ENCODE results near the gene SUSD1. TPM values are rescaled to one million over a fixed set of nuclear protein-coding genes. Genes with fewer than 3 reads are reported as not detected.

SUSD1 gene
- total and polyA plus RNA-seq, 2 experiments from 2014 or later: 4.2 to 8.4 TPM

GRCh38 chr9:112054916-112055315 lies 120.2 kb downstream of the SUSD1 start:
- H3K4me2 ChIP-seq (ENCODE audit: unreplicated experiment): no peak overlapping the region
- no peak for TF ChIP-seq EZH2 (IDR thresholded peaks at IDR 0.05; ENCODE audit: insufficient read depth, poor library complexity, severe bottlenecking)
- TF ChIP-seq EZH2phosphoT487 (IDR thresholded peaks at IDR 0.05; ENCODE audit: insufficient read depth, low read depth): no peak
- no peaks in the 10 kb centered on the region for H3K79me2 ChIP-seq (ENCODE audit: insufficient read depth)
- no peak overlapping the region for H3K9ac ChIP-seq
- no peaks in the 10 kb centered on the region for H3K9me2 ChIP-seq (ENCODE audit: insufficient read depth)
- H3K4me3 ChIP-seq: no peak overlapping the region
- H3K36me3 ChIP-seq (ENCODE audit: low read depth): no peaks in the 10 kb centered on the region
- 94 to 95% methylated on average over 4 of the region's 4 CpGs for WGBS, 2 experiments (ENCODE audit: low coverage in 1 of 2, low lambda C conversion rate in 2 of 2, missing lambda C conversion rate in 2 of 2)
- H3K9me3 ChIP-seq (ENCODE audit: low read depth): no peaks in the 10 kb centered on the region
- in situ Hi-C loops (cut with MboI): no loop called here
- no peaks in the 10 kb centered on the region for H3K27me3 ChIP-seq (replicated peaks; ENCODE audit: insufficient read depth)
- peaks cover 38% of the 10 kb centered on the region for H3F3A ChIP-seq (ENCODE audit: insufficient read depth)
- no peak for DNase-seq
- H2AFZ ChIP-seq: no peak overlapping the region
- H3K27ac ChIP-seq: no peak overlapping the region
- H3K4me1 ChIP-seq (ENCODE audit: insufficient read depth): peaks cover 34% of the 10 kb centered on the region
- no peaks in the 10 kb centered on the region for H4K20me1 ChIP-seq (ENCODE audit: insufficient read depth)

DNA sequence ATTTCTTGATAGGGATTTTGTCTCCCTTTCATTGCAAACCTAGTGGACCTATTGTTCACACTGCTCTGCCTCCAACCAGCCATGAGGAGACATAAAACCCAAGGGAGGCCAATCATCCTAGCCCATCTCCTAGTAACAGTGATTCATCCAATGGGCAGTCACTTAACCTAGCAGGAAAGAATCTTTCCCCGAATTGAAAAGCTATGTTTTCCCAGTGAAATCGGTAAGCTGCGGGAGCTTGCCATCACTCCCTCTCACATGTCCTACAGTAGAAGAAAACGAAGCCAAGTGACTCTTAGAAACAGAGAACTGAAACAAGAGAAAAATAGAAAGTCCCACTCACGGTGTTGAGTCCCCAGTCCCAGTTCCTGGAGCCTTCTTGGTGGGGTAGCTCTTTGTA lies 123.3 kb downstream of the SUSD1 start:
- Histone ChIP-seq H3K4me3 (no peak overlapping the region), H3K36me3 (ENCODE audit: low read depth) (no peaks in the 10 kb centered on the region), H3K27ac (peak overlapping the region; percentile 87), H3K4me2 (ENCODE audit: unreplicated experiment) (peak overlapping the region; percentile 29), H3K9ac (peak overlapping the region; percentile 42; the same call in 1 of the 2 replicates), H2AFZ (0 out of 2 replicates have a peak overlapping the region, but pooled peaks have one; percentile 36), H3K9me2 (ENCODE audit: insufficient read depth) (no peaks in the 10 kb centered on the region), H3K79me2 (ENCODE audit: insufficient read depth) (no peaks in the 10 kb centered on the region), H3K4me1 (ENCODE audit: insufficient read depth) (peaks cover 52% of the 10 kb centered on the region), H3F3A (ENCODE audit: insufficient read depth) (peaks cover 48% of the 10 kb centered on the region), H3K9me3 (ENCODE audit: low read depth) (no peaks in the 10 kb centered on the region), H3K27me3 (replicated peaks; ENCODE audit: insufficient read depth) (no peaks in the 10 kb centered on the region), H4K20me1 (ENCODE audit: insufficient read depth) (no peaks in the 10 kb centered on the region)
- WGBS, 2 experiments (ENCODE audit: low coverage in 1 of 2, low lambda C conversion rate in 2 of 2, missing lambda C conversion rate in 2 of 2): 8 to 13% methylated on average over 5 of the region's 5 CpGs
- TF ChIP-seq EZH2phosphoT487 (IDR thresholded peaks at IDR 0.05; ENCODE audit: insufficient read depth, low read depth): no peak
- TF ChIP-seq EZH2 (IDR thresholded peaks at IDR 0.05; ENCODE audit: insufficient read depth, poor library complexity, severe bottlenecking): no peak
- in situ Hi-C loops (cut with MboI): no loop called here
- DNase-seq: peak; percentile 83

- Histone ChIP-seq H3K9me2 (ENCODE audit: insufficient read depth) (no peaks in the 10 kb centered on the region), H3K27ac (peak overlapping the region; percentile 87), H3K4me3 (no peak overlapping the region), H3K9ac (peak overlapping the region; percentile 63), H2AFZ (no peak overlapping the region), H3K4me1 (ENCODE audit: insufficient read depth) (peaks cover 62% of the 10 kb centered on the region), H3K27me3 (replicated peaks; ENCODE audit: insufficient read depth) (no peaks in the 10 kb centered on the region), H3K36me3 (ENCODE audit: low read depth) (no peaks in the 10 kb centered on the region), H4K20me1 (ENCODE audit: insufficient read depth) (no peaks in the 10 kb centered on the region), H3K79me2 (ENCODE audit: insufficient read depth) (no peaks in the 10 kb centered on the region), H3K9me3 (ENCODE audit: low read depth) (no peaks in the 10 kb centered on the region), H3K4me2 (ENCODE audit: unreplicated experiment) (peak overlapping the region; percentile 33), H3F3A (ENCODE audit: insufficient read depth) (peaks cover 56% of the 10 kb centered on the region)
- no peak for TF ChIP-seq EZH2phosphoT487 (IDR thresholded peaks at IDR 0.05; ENCODE audit: insufficient read depth, low read depth)
- TF ChIP-seq EZH2 (IDR thresholded peaks at IDR 0.05; ENCODE audit: insufficient read depth, poor library complexity, severe bottlenecking): no peak
- in situ Hi-C loops (cut with MboI): no loop called here
- 26 to 31% methylated on average over 7 of the region's 7 CpGs for WGBS, 2 experiments (ENCODE audit: low coverage in 1 of 2, low lambda C conversion rate in 2 of 2, missing lambda C conversion rate in 2 of 2)
- DNase-seq: peak; percentile 90
These were observed 124.3 kb downstream of the SUSD1 start for GRCh38 chr9:112050544-112051475.

DNA sequence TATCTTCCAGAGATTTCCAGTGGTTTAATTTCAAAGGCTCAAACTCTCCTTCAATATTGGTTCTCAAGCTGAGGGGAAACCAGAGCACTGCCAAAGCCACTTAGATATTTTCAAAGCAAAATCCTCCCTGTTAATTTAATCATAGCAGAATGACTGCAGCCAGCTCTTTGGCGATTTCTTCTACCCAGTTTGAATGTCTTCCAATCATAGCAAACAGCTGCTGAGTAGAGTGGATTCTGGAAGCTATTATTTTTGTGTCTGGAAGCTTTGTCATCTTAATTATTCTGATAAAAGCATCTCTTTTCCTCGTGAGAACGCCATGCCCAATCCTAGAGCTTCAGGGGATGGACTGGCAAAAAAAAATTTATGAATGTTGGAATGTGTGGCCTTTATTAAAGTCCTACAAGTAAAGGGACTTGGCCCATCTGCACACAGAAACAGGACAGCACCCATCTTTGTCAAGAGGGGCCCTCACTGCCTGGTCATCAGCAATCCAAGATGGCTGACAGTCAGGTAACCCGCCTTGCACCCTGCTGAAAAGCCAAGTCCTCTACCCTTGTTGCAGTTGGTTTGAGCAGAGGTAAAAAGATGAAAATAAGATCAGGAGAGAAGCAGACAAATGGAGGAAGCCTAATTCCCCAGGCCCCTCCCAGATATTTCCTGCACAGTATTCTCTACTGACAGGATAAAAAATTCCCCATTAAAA lies 125.1 kb downstream of the SUSD1 start:
- Histone ChIP-seq H3K9ac (peak overlapping the region; percentile 63), H3K79me2 (ENCODE audit: insufficient read depth) (no peaks in the 10 kb centered on the region), H3F3A (ENCODE audit: insufficient read depth) (peaks cover 65% of the 10 kb centered on the region), H4K20me1 (ENCODE audit: insufficient read depth) (no peaks in the 10 kb centered on the region), H3K27me3 (replicated peaks; ENCODE audit: insufficient read depth) (no peaks in the 10 kb centered on the region), H3K9me3 (ENCODE audit: low read depth) (no peaks in the 10 kb centered on the region), H3K36me3 (ENCODE audit: low read depth) (no peaks in the 10 kb centered on the region), H3K27ac (peak overlapping the region; percentile 87), H3K4me1 (ENCODE audit: insufficient read depth) (peaks cover 68% of the 10 kb centered on the region), H3K4me2 (ENCODE audit: unreplicated experiment) (peak overlapping the region; percentile 76), H3K4me3 (peak overlapping the region; percentile 32), H2AFZ (no peak overlapping the region), H3K9me2 (ENCODE audit: insufficient read depth) (no peaks in the 10 kb centered on the region)
- WGBS, 2 experiments (ENCODE audit: low coverage in 1 of 2, low lambda C conversion rate in 2 of 2, missing lambda C conversion rate in 2 of 2): 23 to 28% methylated on average over 4 of the region's 4 CpGs
- peak; percentile 62 for DNase-seq
- in situ Hi-C loops (cut with MboI): no loop called here
- TF ChIP-seq EZH2 (IDR thresholded peaks at IDR 0.05; ENCODE audit: insufficient read depth, poor library complexity, severe bottlenecking) (no peak), EZH2phosphoT487 (IDR thresholded peaks at IDR 0.05; ENCODE audit: insufficient read depth, low read depth) (no peak)
